NCI-H128 (cell line): ENCODE results near the gene MEGF8.

Source experiments
- DNase-seq: peaks from one replicate; lab custom pipeline; 2025; ENCODE audit not compliant: unreplicated experiment; lab: John Stamatoyannopoulos, UW

The MEGF8 gene

DNA sequence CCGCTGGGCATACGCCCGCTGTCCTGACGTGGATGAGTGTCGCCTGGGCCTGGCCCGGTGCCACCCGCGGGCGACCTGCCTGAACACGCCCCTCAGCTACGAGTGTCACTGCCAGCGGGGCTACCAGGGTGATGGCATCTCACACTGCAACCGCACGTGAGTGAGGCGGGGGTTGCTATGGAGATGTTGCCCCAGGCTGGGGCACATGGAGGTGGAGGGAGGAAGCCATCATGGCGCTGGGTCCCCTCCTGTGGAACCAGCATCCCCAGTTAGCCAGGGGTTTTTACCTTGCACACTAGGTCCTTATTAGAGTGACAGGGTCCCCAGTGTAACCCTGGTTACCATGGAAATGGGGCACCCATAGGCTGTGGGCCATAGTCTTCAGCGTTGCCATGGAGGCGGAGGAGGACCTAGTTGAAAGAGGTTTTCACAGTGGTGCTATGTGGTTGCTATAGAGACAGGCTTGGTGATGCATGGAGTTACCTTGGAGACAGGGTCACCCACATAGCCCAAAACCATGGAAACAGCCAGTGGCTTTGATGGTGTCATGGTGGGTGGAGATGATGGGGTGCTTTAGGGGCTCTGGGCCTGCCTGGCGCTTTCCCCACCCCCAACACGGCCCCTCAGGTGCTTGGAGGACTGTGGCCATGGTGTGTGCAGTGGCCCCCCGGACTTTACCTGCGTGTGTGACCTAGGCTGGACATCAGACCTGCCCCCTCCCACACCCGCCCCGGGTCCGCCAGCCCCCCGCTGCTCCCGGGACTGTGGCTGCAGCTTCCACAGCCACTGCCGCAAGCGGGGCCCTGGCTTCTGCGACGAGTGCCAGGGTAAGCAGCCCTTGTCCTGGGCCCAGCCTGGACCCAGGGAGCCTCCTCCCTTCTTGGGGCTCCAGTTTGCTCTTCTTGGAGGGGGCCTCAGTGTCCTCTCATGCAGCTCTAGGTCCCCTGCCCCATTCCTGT is 27.1 kb downstream of the MEGF8 start:
- DNase-seq: no peak

DNA sequence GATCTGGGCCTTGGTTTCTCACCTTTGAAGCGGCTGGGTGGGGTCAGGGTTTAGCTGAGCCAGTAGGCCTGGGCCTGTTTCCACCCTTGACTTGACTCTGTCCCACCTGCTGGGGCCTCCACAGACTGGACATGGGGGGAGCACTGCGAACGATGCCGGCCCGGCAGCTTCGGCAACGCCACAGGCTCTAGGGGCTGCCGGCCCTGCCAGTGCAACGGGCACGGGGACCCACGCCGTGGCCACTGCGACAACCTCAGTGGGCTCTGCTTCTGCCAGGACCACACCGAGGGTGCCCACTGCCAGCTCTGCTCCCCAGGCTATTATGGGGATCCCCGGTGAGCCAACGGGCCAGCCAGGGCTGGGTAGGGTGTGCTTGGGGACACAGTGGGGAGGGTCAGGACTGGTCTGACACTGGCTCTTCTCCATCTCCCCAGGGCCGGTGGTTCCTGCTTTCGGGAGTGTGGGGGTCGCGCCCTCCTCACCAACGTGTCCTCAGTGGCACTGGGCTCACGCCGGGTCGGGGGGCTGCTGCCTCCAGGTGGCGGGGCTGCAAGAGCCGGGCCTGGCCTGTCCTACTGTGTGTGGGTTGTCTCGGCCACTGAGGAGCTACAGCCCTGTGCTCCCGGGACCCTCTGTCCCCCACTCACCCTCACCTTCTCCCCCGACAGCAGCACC is 28.0 kb downstream of the MEGF8 start:
- DNase-seq: no peak

DNA sequence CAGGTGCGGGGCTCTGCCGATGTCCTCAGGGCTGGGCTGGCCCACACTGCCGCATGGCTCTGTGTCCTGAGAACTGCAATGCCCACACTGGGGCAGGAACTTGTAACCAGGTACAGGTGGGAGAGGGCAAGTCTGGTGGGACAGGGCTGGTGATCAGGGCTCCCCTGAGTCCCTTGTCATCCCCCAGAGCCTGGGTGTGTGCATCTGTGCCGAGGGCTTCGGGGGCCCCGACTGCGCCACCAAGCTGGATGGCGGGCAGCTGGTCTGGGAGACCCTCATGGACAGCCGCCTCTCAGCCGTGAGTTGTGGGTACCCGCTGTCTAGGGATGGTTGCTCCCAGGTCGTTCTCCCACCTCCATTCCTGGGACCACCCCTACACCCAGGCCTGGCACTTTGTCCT is 30.5 kb downstream of the MEGF8 start:
- DNase-seq: no peak

DNA sequence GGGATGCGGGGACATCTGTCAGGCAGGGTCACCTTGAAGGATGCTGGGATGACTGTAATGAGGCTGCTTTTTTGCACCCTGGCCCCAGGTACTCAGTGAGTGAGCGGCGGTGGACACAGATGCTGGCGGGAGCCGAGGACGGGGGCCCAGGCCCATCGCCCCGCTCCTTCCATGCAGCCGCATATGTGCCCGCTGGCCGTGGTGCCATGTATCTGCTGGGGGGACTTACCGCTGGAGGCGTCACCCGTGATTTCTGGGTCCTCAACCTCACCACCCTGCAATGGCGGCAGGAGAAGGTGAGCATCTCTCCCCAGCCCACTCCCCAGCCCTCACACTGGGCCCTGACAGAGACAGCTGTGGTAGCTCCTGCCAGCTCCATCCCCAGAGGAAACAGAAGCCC is 31.3 kb downstream of the MEGF8 start:
- DNase-seq: no peak

DNA sequence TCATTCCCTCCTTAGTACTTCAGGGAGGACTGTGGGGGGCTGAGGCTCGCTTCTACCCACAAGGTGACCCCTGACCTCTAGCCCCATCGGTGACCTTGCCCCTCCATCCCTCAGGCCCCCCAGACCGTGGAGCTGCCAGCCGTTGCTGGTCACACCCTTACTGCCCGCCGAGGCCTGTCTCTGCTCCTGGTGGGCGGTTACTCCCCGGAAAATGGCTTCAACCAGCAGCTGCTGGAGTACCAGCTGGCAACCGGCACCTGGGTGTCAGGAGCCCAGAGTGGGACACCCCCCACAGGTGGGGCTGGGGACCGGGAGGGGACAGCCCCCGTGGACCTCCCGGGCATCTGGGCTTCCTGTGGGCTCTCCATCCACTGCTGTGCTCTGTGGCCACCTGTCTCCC is 31.9 kb downstream of the MEGF8 start:
- no peak for DNase-seq

DNA sequence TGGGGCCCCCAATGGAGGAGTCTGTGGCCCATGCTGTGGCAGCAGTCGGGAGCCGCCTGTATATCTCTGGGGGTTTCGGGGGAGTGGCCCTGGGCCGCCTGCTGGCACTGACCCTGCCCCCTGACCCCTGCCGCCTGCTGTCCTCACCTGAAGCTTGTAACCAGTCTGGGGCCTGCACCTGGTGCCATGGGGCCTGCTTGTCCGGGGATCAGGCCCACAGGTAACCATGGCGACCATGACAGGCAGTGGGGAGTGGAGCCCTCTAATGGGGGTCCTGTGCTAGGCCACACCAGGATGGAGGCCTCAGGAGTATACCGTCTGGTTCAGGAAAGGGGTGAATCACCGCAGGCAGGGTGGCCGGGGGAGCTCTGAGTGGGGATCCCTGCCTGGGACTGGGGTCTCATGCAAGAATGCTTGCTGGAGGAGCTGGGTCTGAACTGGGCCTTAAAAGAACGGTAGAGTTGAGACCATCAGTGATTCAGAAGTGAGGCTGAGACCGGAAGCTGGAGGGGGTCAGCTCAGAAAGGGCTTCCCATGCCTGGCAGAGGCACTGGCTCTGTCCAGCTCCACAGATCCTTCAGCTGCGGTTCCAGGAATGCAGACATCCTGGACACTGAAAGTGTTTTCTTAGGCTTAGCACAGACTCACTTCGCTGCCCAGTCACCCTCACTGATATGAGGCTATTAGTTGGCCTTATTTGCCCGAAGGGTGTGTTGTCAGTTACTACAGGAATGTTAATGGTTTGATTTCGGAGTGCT is 35.5 kb downstream of the MEGF8 start:
- no peak for DNase-seq

DNA sequence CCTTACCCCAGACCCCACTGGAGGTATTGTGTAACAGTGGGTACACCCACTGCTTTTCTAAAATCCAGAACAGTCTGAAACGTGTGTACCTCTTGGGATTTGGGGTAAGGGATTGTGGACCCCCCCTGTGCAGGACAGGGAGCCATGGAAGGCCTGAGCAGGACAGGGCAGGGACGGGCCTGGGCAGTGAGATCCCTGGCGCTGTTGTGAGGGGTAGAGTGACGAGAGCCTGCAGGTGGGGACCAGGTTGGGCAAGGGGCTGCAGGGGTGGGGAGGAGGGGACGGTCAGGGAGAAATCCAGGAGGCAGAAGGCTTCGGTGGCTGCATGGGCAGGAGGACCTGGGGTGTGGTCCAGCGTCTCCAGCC is 36.1 kb downstream of the MEGF8 start:
- no peak for DNase-seq

DNA sequence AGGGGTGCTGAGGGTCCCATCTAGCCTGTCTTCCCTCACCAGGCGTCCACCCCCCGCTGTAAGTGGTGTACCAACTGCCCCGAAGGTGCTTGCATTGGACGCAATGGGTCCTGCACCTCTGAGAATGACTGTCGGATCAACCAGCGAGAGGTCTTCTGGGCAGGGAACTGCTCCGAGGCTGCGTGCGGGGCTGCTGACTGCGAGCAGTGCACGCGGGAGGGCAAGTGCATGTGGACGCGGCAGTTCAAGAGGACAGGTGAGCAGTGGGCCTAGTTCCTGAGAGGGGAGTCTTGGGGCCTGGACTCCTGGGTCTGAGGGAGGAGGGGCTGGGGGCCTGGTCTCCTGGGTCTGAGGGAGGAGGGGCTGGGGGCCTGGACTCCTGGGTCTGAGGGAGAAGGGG is 36.9 kb downstream of the MEGF8 start:
- DNase-seq: no peak

DNA sequence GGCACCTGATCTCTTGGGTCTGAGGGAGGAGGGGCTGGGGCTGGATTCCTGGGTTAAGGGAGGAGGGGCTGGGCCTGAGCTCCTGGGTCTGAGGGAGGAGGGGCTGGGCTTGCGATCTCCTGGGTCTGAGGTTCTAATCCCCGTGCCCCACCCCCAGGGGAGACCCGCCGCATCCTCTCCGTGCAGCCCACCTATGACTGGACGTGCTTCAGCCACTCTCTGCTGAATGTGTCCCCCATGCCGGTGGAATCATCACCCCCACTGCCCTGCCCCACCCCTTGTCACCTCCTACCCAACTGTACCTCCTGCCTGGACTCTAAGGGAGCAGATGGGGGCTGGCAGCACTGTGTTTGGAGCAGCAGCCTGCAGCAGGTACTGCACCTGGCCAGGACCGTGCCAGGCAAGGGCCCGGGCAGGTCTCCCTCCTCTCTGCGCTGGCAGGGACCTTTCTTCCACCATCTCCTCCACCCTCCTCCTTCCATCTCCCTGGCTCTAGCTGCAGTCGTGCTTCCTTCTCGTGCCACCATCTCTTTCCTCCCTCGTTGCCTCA is 37.5 kb downstream of the MEGF8 start:
- no peak for DNase-seq

DNA sequence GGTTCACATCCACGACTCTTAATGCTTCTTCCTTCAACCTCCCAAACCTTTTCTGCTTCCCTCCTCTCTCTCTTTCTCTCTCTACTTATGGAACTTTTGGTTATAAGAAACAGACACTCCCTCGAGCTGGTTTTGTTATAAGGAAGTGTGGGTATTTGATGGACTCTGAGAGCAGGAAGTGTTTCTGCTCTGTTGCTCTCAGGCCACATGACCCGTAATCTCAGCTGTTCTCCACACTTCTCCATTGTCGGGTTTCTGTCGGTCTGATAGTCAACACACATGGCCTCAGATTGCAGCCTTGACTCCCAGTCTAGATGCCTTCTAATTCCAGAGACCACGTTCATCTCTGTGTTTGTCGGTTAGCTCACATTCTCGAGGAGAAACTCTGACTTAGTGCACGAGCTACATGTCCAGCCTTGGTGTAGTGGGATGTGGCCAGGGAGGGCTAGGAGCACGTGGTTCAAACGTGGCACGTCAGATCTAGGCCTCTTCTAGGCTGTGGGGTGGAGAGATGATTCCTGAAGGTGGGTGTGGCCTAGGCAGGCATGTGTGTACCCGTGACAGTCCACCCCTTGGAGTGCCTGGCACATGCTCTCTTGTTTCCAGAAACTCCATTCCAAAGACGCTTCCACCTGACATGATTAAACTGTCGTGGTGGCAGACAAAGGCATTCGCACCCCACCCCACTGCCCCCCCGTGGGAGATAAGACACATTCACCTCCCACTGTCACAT is 38.3 kb downstream of the MEGF8 start:
- no peak for DNase-seq

DNA sequence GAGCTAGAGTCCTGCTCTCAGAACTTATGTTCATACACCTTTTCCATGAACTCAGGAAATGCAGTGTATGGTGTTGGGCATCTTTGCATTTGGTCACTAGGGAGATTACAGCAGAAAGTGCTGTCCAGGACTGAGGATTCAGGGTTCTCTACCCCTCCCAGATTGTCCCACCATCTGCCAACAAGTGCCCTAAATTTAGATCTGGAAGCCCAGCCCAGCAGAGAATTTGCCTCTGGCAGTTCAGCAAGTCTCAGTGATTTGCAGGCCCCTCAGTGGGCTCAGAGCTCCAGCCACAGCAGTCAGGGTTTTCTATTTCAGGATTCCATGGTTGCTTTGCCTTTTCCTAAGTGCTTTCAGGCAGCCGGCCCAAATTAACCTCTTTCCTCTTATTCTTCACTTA is 41.2 kb downstream of the MEGF8 start:
- DNase-seq: no peak

DNA sequence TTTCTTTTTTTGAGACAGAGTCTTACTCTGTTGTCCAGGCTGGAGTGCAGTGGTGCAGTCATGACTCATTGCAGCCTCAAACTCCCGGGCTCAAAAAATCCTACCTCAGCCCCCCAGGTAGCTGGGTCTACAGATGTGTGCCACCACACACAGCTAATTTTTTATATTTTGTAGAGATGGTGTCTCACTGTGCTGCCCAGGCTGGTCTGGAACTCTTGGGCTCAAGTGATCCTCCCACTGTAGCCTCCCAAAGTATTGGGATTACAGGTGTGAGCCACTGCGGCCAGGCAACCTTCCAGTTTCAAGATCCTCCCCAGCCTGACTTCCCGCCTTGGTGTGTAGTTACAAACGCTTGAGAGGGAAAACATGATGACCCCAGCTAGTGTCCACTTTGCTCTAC is 42.5 kb downstream of the MEGF8 start:
- no peak for DNase-seq

DNA sequence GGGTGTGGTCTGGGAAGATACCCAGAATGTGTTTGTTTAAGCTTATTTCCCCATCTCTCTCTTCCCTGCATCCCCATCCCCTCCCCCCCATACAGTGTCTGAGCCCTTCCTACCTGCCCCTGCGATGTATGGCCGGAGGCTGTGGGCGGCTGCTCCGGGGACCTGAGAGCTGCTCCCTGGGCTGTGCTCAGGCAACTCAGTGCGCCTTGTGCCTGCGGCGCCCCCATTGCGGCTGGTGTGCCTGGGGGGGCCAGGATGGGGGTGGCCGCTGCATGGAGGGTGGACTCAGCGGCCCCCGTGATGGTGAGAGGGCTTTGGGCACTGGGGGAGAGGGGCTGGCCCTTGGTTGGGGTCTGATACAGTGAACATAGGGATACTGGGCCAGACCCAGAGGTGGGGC is 42.9 kb downstream of the MEGF8 start:
- no peak for DNase-seq

DNA sequence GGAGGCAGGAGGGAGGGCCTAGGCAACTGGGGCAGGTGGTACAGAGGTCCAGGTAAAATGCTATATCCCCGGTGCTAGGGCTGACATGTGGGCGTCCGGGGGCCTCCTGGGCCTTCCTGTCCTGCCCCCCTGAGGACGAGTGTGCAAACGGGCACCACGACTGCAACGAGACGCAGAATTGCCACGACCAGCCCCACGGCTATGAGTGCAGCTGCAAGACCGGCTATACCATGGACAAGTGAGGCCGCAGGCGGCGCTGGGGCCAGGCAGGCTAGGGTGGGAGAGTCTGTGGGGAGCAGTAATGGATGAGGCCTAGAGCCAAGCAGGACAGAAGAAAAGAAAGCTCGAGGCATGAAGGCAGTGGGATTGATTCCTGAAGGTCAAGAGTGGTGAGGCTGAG is 43.3 kb downstream of the MEGF8 start:
- no peak for DNase-seq

DNA sequence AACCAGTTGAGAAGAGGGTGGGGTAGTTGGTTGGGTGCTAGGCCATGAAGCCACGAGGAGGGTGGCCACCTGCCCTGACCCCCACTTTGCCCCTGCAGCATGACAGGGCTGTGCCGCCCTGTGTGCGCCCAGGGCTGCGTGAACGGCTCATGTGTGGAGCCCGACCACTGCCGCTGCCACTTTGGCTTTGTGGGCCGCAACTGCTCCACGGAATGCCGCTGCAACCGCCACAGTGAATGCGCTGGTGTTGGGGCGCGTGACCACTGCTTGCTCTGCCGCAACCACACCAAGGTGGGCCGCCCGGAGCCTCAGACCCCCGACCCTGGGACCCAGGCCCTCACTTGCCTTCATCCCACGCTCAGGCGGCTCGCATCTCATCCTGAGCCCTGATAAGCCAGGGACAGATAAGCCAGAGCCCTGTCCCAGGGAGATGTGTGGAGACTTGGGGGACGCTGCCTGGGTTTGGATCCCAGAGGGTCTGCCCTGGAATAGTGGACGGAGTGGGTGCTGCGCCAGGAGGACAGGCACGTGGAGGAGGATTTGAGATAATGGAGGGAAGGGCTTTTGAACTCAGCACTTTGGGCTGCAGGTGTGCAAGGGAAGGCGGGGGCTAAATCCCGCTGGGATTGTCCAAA is 44.1 kb downstream of the MEGF8 start:
- DNase-seq: no peak

DNA sequence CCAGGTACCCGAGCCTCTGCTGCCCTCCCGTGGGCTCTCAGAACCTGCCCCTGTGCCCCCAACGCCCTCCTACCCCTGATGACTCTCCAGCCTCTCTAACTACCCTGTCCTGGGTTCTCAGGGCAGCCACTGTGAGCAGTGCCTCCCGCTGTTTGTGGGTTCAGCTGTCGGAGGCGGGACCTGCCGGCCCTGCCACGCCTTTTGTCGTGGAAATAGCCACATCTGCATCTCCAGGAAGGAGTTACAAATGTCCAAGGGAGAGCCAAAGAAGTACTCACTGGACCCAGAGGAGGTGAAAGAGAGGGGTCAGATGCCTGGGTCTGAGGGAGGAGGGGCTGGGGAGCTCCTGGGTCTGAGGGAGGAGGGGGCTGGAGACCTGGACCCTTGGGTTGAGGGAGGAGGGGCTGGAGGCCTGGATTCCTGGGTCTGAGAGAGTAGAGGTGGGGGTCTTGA is 44.7 kb downstream of the MEGF8 start:
- no peak for DNase-seq

DNA sequence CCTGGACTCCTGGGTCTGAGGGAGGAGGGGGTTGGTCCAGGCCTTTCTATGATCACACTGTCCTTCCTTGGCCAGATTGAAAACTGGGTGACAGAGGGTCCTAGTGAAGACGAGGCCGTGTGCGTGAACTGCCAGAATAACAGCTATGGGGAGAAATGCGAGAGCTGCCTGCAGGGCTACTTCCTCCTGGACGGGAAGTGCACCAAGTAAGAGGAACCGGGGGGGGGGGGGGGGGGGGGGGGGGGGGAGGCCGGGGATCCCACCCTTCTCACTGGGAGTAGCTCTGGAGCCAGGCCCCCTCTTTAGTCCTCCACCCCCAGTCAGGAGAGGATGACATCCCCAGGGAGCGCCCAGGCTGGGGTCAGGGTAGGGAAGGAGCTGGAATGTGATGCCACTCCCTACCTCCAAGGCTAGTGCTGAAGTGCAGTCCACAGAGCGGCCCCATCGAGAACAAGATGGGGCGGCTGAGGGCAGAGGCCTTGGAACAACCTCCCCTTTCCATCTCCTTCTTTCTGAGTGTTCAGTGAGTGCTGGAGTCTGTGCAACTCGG is 45.3 kb downstream of the MEGF8 start:
- no peak for DNase-seq

DNA sequence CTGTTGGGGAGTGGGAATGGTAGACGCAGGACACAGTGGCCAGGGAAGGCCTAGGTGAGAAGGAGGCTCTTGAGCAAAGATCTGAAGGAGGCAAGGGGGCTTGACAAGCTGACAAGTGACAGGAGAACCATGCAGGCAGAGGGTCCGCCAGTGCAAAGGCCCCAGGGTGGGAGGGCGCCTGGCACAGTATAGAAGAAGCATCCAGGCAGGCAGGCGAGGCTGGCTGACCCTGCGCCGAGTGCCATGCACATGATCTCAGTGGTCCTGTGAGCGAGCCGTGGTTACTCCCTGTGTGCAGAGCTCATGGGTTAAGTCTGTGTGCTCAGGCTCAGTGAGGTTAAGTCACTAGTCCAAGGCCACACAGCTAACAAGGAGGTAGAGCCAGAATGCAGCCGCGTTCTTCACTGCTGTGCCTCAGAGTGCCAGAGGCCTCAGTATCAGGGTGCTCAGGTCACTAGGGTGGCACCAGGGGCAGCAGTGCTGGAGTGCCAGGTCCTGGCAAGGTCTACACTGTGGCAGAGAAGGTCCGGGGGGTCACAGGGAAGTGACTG is 49.5 kb downstream of the MEGF8 start:
- DNase-seq: no peak

DNA sequence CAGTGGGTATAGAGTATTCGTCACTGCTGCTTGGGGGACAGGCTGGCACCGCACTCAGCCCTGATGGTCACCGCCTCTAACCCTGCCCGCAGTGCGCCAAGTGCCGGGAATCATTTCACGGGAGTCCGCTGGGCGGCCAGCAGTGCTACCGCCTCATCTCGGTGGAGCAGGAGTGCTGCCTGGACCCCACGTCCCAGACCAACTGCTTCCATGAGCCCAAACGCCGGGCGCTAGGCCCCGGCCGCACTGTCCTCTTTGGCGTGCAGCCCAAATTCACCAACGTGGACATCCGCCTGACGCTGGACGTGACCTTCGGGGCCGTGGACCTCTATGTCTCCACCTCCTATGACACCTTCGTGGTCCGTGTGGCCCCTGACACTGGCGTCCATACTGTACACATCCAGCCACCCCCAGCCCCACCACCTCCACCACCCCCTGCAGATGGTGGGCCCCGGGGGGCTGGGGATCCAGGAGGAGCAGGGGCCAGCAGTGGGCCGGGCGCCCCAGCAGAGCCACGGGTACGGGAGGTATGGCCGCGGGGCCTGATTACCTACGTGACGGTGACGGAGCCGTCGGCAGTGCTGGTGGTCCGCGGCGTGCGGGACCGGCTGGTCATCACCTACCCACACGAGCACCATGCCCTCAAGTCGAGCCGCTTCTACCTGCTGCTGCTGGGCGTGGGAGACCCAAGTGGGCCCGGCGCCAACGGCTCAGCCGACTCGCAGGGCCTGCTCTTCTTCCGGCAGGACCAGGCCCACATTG is 50.2 kb downstream of the MEGF8 start:
- DNase-seq: no peak
